Measurements from ENCODE around the gene RALBP1.
"Not testable (repeated sequence)": the region's sequence is repeated elsewhere in the genome, so short reads cannot be mapped to it uniquely, and the experiment has no call there.

RALBP1 gene

GRCh38 chr18:9437672-9438071, 37.6 kb upstream of the RALBP1 start:
- H2AFZ ChIP-seq (ENCODE audit: low read depth, low read length): no peak overlapping the region
- no peaks in the 10 kb centered on the region for H3K36me3 ChIP-seq (ENCODE audit: insufficient read depth, low read length)
- no peak overlapping the region for H3K4me3 ChIP-seq (ENCODE audit: low read length)
- peaks cover 29% of the 10 kb centered on the region for H3K4me1 ChIP-seq (ENCODE audit: insufficient read depth, low read length)
- no peaks in the 10 kb centered on the region for H3K9me3 ChIP-seq (ENCODE audit: low read length)
- no peaks in the 10 kb centered on the region for H3K27me3 ChIP-seq (ENCODE audit: insufficient read depth, low read length)

- H3K9me3 ChIP-seq (ENCODE audit: low read length): no peaks in the 10 kb centered on the region
- no peaks in the 10 kb centered on the region for H3K36me3 ChIP-seq (ENCODE audit: insufficient read depth, low read length)
- no peak overlapping the region for H2AFZ ChIP-seq (ENCODE audit: low read depth, low read length)
- peaks cover 11% of the 10 kb centered on the region for H3K4me1 ChIP-seq (ENCODE audit: insufficient read depth, low read length)
- H3K4me3 ChIP-seq (ENCODE audit: low read length): no peak overlapping the region
- no peaks in the 10 kb centered on the region for H3K27me3 ChIP-seq (ENCODE audit: insufficient read depth, low read length)
Observed at GRCh38 chr18:9441061-9441460, 34.3 kb upstream of the RALBP1 start.

GRCh38 chr18:9444549-9444948, 30.8 kb upstream of the RALBP1 start:
- H3K4me3 ChIP-seq (ENCODE audit: low read length): no peak overlapping the region

GRCh38 chr18:9446839-9447238, 28.5 kb upstream of the RALBP1 start:
- no peaks in the 10 kb centered on the region for H3K36me3 ChIP-seq (ENCODE audit: insufficient read depth, low read length)
- H3K4me1 ChIP-seq (ENCODE audit: insufficient read depth, low read length): peaks cover 7% of the 10 kb centered on the region
- no peak overlapping the region for H3K4me3 ChIP-seq (ENCODE audit: low read length)
- H2AFZ ChIP-seq (ENCODE audit: low read depth, low read length): no peak overlapping the region
- peaks cover 2% of the 10 kb centered on the region for H3K9me3 ChIP-seq (ENCODE audit: low read length)
- no peaks in the 10 kb centered on the region for H3K27me3 ChIP-seq (ENCODE audit: insufficient read depth, low read length)

More at GRCh38 chr18:9444549-9444948, 30.8 kb upstream of the RALBP1 start:
- Histone ChIP-seq H3K9me3 (ENCODE audit: low read length) (peaks cover 2% of the 10 kb centered on the region), H3K27me3 (ENCODE audit: insufficient read depth, low read length) (no peaks in the 10 kb centered on the region), H3K4me1 (ENCODE audit: insufficient read depth, low read length) (no peaks in the 10 kb centered on the region), H2AFZ (ENCODE audit: low read depth, low read length) (no peak overlapping the region), H3K36me3 (ENCODE audit: insufficient read depth, low read length) (no peaks in the 10 kb centered on the region)

GRCh38 chr18:9447334-9447733, 28.0 kb upstream of the RALBP1 start:
- no peaks in the 10 kb centered on the region for H3K27me3 ChIP-seq (ENCODE audit: insufficient read depth, low read length)
- no peaks in the 10 kb centered on the region for H3K36me3 ChIP-seq (ENCODE audit: insufficient read depth, low read length)
- H3K9me3 ChIP-seq (ENCODE audit: low read length): peaks cover 2% of the 10 kb centered on the region
- no peak overlapping the region for H3K4me3 ChIP-seq (ENCODE audit: low read length)
- peaks cover 7% of the 10 kb centered on the region for H3K4me1 ChIP-seq (ENCODE audit: insufficient read depth, low read length)
- no peak overlapping the region for H2AFZ ChIP-seq (ENCODE audit: low read depth, low read length)

GRCh38 chr18:9449600-9450414, 25.5 kb upstream of the RALBP1 start:
- Histone ChIP-seq H3K9me3 (ENCODE audit: low read length) (peaks cover 2% of the 10 kb centered on the region), H3K4me1 (ENCODE audit: insufficient read depth, low read length) (peaks cover 7% of the 10 kb centered on the region), H3K27me3 (ENCODE audit: insufficient read depth, low read length) (no peaks in the 10 kb centered on the region), H3K4me3 (ENCODE audit: low read length) (no peak overlapping the region), H3K36me3 (ENCODE audit: insufficient read depth, low read length) (no peaks in the 10 kb centered on the region), H2AFZ (ENCODE audit: low read depth, low read length) (peak overlapping the region; percentile 32)

GRCh38 chr18:9450920-9451319, 24.4 kb upstream of the RALBP1 start:
- H3K4me1 ChIP-seq (ENCODE audit: insufficient read depth, low read length); H3K9me3 ChIP-seq (ENCODE audit: low read length); H3K4me3 ChIP-seq (ENCODE audit: low read length); H3K36me3 ChIP-seq (ENCODE audit: insufficient read depth, low read length); H3K27me3 ChIP-seq (ENCODE audit: insufficient read depth, low read length); H2AFZ ChIP-seq (ENCODE audit: low read depth, low read length): not testable (repeated sequence)

GRCh38 chr18:9453283-9453682, 22.0 kb upstream of the RALBP1 start:
- no peaks in the 10 kb centered on the region for H3K27me3 ChIP-seq (ENCODE audit: insufficient read depth, low read length)
- no peak overlapping the region for H3K4me3 ChIP-seq (ENCODE audit: low read length)
- H3K9me3 ChIP-seq (ENCODE audit: low read length): peaks cover 6% of the 10 kb centered on the region
- H3K36me3 ChIP-seq (ENCODE audit: insufficient read depth, low read length): no peaks in the 10 kb centered on the region
- H2AFZ ChIP-seq (ENCODE audit: low read depth, low read length): no peak overlapping the region
- H3K4me1 ChIP-seq (ENCODE audit: insufficient read depth, low read length): peaks cover 7% of the 10 kb centered on the region

- Histone ChIP-seq H3K4me1 (ENCODE audit: insufficient read depth, low read length) (peaks cover 7% of the 10 kb centered on the region), H3K27me3 (ENCODE audit: insufficient read depth, low read length) (no peaks in the 10 kb centered on the region), H2AFZ (ENCODE audit: low read depth, low read length) (no peak overlapping the region), H3K9me3 (ENCODE audit: low read length) (peaks cover 6% of the 10 kb centered on the region), H3K4me3 (ENCODE audit: low read length) (no peak overlapping the region), H3K36me3 (ENCODE audit: insufficient read depth, low read length) (no peaks in the 10 kb centered on the region)
Observed at GRCh38 chr18:9454061-9454703, 21.1 kb upstream of the RALBP1 start.

GRCh38 chr18:9455718-9456511, 19.4 kb upstream of the RALBP1 start:
- Histone ChIP-seq H3K4me1 (ENCODE audit: insufficient read depth, low read length) (no peaks in the 10 kb centered on the region), H2AFZ (ENCODE audit: low read depth, low read length) (no peak overlapping the region), H3K4me3 (ENCODE audit: low read length) (no peak overlapping the region), H3K36me3 (ENCODE audit: insufficient read depth, low read length) (no peaks in the 10 kb centered on the region), H3K9me3 (ENCODE audit: low read length) (peaks cover 6% of the 10 kb centered on the region), H3K27me3 (ENCODE audit: insufficient read depth, low read length) (no peaks in the 10 kb centered on the region)

GRCh38 chr18:9466127-9466526, 9.2 kb upstream of the RALBP1 start:
- H2AFZ ChIP-seq (ENCODE audit: low read depth, low read length): no peak overlapping the region
- no peaks in the 10 kb centered on the region for H3K36me3 ChIP-seq (ENCODE audit: insufficient read depth, low read length)
- no peaks in the 10 kb centered on the region for H3K27me3 ChIP-seq (ENCODE audit: insufficient read depth, low read length)
- no peaks in the 10 kb centered on the region for H3K4me1 ChIP-seq (ENCODE audit: insufficient read depth, low read length)
- no peak overlapping the region for H3K4me3 ChIP-seq (ENCODE audit: low read length)
- H3K9me3 ChIP-seq (ENCODE audit: low read length): no peaks in the 10 kb centered on the region

- no peak overlapping the region for H3K4me3 ChIP-seq (ENCODE audit: low read length)
- no peaks in the 10 kb centered on the region for H3K27me3 ChIP-seq (ENCODE audit: insufficient read depth, low read length)
- H3K36me3 ChIP-seq (ENCODE audit: insufficient read depth, low read length): no peaks in the 10 kb centered on the region
- H3K4me1 ChIP-seq (ENCODE audit: insufficient read depth, low read length): no peaks in the 10 kb centered on the region
- H2AFZ ChIP-seq (ENCODE audit: low read depth, low read length): no peak overlapping the region
- H3K9me3 ChIP-seq (ENCODE audit: low read length): no peaks in the 10 kb centered on the region
Observed at GRCh38 chr18:9466846-9467245, 8.5 kb upstream of the RALBP1 start.

GRCh38 chr18:9468998-9469397, 6.3 kb upstream of the RALBP1 start:
- H3K27me3 ChIP-seq (ENCODE audit: insufficient read depth, low read length): no peaks in the 10 kb centered on the region
- no peaks in the 10 kb centered on the region for H3K36me3 ChIP-seq (ENCODE audit: insufficient read depth, low read length)
- H3K9me3 ChIP-seq (ENCODE audit: low read length): no peaks in the 10 kb centered on the region
- H3K4me1 ChIP-seq (ENCODE audit: insufficient read depth, low read length): peaks cover under 1% of the 10 kb centered on the region
- no peak overlapping the region for H2AFZ ChIP-seq (ENCODE audit: low read depth, low read length)
- H3K4me3 ChIP-seq (ENCODE audit: low read length): no peak overlapping the region

Data from neuron (in vitro differentiated cells).